Upper lobe of left lung (tissue), 4 donors: Measurements from ENCODE around the gene ANKFY1.

ENCODE experiments used
- POLR2A ChIP-seq, 4 donors: fragments of 450-650 bp; IDR thresholded peaks; one replicate each; pipeline ENCODE4 v1.5.1; 2016 to 2017; ENCODE audit warnings: antibody characterized with exemption in 4 of 4, mild to moderate bottlenecking in 2 of 4
- POLR2AphosphoS5 ChIP-seq, 2 donors: sonication (generic); formaldehyde crosslinking; IDR thresholded peaks; one replicate each; pipeline ENCODE4 v1.5.1; 2017; ENCODE audit warnings: antibody characterized with exemption in 2 of 2
- TF ChIP-seq, protein P1 (sequence below), 6 experiments: fragments of 450-650 bp in 4 of 6; fragments of 200-600 bp in 2 of 6; sonication (generic) in 2 of 6; IDR thresholded peaks; one replicate each; pipeline ENCODE4 v1.5.1; 2016 to 2019; ENCODE audit warnings: antibody characterized with exemption in 6 of 6

DNA sequence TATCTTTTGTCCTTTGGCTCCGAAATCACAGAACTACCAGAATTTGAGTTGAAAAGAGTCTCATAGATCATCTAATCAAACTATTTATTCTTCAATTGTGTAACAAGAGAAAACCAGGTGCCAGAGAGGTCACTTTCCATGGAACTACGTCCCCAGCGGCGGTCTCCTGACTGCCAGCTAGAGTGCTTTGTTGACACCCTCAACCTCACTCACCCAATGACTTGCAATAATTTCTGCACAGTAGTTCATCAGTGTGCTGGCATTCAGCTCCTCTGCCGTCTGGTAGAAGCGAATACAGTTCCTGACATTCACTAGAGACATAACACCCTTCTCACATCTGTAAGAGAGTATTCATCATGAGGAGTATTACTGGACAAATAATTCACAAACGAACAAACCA, 54.2 kb downstream of the ANKFY1 start:
- TF ChIP-seq, protein P1, sequence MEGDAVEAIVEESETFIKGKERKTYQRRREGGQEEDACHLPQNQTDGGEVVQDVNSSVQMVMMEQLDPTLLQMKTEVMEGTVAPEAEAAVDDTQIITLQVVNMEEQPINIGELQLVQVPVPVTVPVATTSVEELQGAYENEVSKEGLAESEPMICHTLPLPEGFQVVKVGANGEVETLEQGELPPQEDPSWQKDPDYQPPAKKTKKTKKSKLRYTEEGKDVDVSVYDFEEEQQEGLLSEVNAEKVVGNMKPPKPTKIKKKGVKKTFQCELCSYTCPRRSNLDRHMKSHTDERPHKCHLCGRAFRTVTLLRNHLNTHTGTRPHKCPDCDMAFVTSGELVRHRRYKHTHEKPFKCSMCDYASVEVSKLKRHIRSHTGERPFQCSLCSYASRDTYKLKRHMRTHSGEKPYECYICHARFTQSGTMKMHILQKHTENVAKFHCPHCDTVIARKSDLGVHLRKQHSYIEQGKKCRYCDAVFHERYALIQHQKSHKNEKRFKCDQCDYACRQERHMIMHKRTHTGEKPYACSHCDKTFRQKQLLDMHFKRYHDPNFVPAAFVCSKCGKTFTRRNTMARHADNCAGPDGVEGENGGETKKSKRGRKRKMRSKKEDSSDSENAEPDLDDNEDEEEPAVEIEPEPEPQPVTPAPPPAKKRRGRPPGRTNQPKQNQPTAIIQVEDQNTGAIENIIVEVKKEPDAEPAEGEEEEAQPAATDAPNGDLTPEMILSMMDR (IDR thresholded peaks at IDR 0.05) = no peak
- TF ChIP-seq POLR2A (IDR thresholded peaks at IDR 0.05) (no peak), POLR2AphosphoS5 (IDR thresholded peaks at IDR 0.05) (no peak)
